ENCODE results near the gene DDX50.
A peak's percentile ranks its signal among the peaks of the same experiment; 100 is the strongest.

Gene DDX50

DNA sequence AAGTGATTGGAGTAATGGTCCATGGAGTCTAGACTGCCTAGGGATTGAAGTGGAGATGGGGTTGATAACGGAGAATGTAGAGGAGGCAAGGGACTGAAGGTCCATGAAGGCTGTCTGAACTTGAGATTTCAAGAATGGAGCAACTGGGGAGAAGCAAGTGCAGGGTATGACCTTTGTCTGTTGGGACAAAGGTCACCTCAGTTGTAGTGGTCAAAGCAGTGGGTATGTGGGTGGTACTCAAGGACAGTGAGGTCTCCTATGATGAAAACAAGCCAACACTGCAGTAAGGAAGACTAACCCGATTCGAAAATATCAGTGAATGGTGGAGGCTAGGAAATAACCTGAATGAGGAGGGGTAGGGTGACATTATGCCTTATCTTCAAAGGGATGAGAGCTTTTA, 49.5 kb downstream of the DDX50 start:
- no peak overlapping the region for H3K4me3 ChIP-seq
- TF ChIP-seq, protein P1, sequence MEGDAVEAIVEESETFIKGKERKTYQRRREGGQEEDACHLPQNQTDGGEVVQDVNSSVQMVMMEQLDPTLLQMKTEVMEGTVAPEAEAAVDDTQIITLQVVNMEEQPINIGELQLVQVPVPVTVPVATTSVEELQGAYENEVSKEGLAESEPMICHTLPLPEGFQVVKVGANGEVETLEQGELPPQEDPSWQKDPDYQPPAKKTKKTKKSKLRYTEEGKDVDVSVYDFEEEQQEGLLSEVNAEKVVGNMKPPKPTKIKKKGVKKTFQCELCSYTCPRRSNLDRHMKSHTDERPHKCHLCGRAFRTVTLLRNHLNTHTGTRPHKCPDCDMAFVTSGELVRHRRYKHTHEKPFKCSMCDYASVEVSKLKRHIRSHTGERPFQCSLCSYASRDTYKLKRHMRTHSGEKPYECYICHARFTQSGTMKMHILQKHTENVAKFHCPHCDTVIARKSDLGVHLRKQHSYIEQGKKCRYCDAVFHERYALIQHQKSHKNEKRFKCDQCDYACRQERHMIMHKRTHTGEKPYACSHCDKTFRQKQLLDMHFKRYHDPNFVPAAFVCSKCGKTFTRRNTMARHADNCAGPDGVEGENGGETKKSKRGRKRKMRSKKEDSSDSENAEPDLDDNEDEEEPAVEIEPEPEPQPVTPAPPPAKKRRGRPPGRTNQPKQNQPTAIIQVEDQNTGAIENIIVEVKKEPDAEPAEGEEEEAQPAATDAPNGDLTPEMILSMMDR (IDR thresholded peaks at IDR 0.05) = no peak
- H3K27ac ChIP-seq = no peak overlapping the region
- DNase-seq (ENCODE audit: low spot score) = no peak

DNA sequence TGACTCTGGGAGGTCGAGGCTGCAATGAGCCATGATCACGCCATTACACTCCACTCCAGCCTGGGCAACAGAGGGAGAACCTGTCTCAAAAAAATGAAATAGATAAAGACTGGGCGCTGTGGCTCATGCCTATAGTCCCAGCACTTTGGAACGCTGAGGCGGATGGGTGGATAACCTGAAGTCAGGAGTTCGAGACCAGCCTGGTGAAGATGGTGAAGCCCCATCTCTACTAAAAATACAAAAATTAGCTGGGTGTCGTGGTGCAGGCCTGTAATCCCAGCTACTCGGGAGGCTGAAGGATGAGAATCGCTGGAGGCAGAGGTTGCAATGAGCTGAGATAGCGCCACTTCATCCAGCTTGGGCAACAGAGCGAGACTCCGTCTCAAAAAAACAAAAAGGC, 53.8 kb downstream of the DDX50 start:
- Histone ChIP-seq H3K4me3 (no peak overlapping the region), H3K27ac (no peak overlapping the region)
- no peak for DNase-seq (ENCODE audit: low spot score)
- TF ChIP-seq, protein P1 (IDR thresholded peaks at IDR 0.05) = no peak

DNA sequence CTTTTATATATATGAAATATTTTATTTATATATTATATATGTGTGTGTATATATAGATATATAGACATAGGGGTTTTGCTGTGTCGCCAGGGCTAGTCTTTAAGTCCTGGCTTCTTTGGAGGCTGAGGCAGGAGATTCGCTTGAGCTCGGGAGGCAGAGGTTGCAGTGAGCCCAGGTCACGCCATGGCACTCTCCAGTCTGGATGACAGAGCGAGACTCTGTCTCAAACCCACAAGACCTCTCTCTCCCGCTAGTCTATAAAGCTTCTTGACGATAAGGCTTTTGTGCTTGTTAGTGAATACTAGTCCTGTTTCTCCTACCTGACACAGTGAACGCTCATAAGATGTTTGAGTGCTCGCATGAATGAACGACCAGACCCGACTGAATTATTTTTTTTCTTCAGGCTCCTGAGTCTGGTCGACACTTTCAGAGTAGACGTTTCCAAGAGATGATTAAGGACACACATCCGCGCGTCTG, 54.3 kb downstream of the DDX50 start:
- Histone ChIP-seq H3K4me3 (peak overlapping the region; percentile 99), H3K27ac (peak overlapping the region; percentile 57 to 97)
- DNase-seq (ENCODE audit: low spot score) = no peak
- TF ChIP-seq, protein P1 (IDR thresholded peaks at IDR 0.05) = no peak

DNA sequence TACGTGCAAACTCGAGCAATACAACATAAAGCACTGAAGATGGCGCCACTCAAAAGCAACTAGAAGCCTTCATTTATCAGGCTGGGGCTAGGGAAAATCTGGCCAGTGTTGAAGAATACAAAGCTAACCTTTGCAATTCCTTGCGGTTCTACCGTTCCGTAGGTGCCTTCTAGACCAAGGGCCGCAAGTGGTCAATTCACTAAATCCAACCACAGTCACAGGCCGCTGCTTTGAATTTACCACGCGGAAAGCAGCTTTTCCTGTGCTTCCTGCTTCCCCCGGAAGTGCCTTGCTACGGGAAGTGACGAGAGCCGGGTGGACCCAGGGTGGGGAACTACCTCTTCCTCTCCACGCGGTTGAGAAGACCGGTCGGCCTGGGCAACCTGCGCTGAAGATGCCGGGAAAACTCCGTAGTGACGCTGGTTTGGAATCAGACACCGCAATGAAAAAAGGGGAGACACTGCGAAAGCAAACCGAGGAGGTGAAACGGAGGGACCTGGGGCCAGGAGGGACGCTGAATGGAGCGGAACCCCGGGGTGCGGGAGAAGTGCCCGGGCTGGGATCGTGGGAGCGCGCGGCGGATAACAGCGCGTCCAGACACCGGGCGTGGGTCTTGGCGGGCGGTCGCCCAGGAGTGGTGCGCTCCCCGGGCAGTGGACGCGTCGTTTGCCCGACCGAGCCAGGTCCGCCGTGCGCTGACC, 54.9 kb downstream of the DDX50 start, which contains the start of gene DDX21:
Gene DDX21, plus strand, starts transcription at position 339 of the 701 bp plus-strand sequence. Its CDS starts 56 bp downstream, at position 395.
- H3K4me3 ChIP-seq = peak within 1 kb of the TSS; percentile 99
- DNase-seq (ENCODE audit: low spot score) = peak; percentile 94
- TF ChIP-seq, protein P1 (IDR thresholded peaks at IDR 0.05) = peak; percentile 22
- peak within 1 kb of the TSS; percentile 57 to 97 for H3K27ac ChIP-seq

DNA sequence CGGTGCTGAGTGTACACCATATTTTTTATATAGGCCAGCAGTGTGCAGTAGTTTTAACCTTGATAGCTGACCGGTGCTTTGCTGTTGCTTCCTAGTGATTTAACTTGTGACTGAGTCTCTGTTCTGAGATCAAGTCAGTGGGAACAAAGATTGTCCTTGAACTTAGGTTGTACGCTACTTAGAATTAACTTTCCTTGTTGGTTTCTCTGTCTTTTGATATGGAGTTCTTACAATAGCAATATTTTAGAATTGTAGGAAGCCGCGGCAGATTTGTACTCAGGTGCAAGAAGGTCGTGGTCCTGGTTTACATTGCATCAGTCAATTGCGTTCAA, 56.1 kb downstream of the DDX50 start:
- TF ChIP-seq, protein P1 (IDR thresholded peaks at IDR 0.05) = no peak
- Histone ChIP-seq H3K27ac (peak overlapping the region; percentile 57 to 97), H3K4me3 (peak overlapping the region; percentile 99)
- DNase-seq (ENCODE audit: low spot score) = no peak

DNA sequence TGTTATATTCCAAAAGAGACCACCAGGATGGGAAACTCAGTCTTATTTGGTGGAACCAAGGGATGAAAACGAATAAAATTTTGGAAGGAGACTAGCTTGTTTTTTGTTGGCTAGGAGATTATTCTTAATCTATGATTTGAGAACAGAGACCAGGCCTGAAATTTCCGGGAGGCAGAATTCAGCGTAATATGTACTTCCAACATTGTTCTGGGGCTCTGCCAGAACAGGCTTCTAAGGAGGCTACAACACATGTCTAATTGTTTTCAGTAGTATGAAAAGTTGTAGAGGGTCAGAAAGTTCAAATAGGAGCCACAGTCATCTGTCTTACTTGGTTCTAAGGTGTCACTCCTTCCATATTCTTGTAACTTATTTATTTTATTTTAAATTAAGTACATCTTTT, 56.5 kb downstream of the DDX50 start:
- Histone ChIP-seq H3K4me3 (peak overlapping the region; percentile 99), H3K27ac (no peak overlapping the region)
- TF ChIP-seq, protein P1 (IDR thresholded peaks at IDR 0.05) = no peak
- no peak for DNase-seq (ENCODE audit: low spot score)

Measured in coronary artery (tissue), 2 donors.